HEK293 (cell line): Measurements from ENCODE around the gene ARHGAP10.

Source experiments
- BCL6B ChIP-seq: fragments of 450-650 bp; formaldehyde crosslinking; IDR thresholded peaks from 2 replicates; pipeline ENCODE4 v1.5.1; 2017; ENCODE audit warnings: missing biosample characterization, missing genetic modification characterization
- FEZF1 ChIP-seq: fragments of 450-650 bp; formaldehyde crosslinking; IDR thresholded peaks from 2 replicates; pipeline ENCODE4 v1.5.1; 2016; ENCODE audit warnings: missing biosample characterization, missing genetic modification characterization
- GLI2 ChIP-seq: fragments of 450-650 bp; formaldehyde crosslinking; IDR thresholded peaks from 2 replicates; pipeline ENCODE4; 2017; ENCODE audit warnings: missing biosample characterization, missing genetic modification characterization, low read depth, borderline replicate concordance
- GLI4 ChIP-seq: fragments of 450-650 bp; formaldehyde crosslinking; IDR thresholded peaks from 2 replicates; pipeline ENCODE4 v1.5.1; 2016; ENCODE audit warnings: missing biosample characterization, missing genetic modification characterization
- KLF1 ChIP-seq: fragments of 450-650 bp; formaldehyde crosslinking; IDR thresholded peaks from 2 replicates; pipeline ENCODE4 v1.5.1; 2016; ENCODE audit warnings: missing biosample characterization, missing genetic modification characterization
- KLF9 ChIP-seq: fragments of 450-650 bp; formaldehyde crosslinking; IDR thresholded peaks from 2 replicates; pipeline ENCODE4 v1.5.1; 2016; ENCODE audit warnings: missing biosample characterization, missing genetic modification characterization, low read depth
- SETDB1 ChIP-seq: IDR thresholded peaks from one replicate; pipeline ENCODE4 v1.6.1; 2017; ENCODE audit warnings: mild to moderate bottlenecking, low read length, moderate library complexity, mixed read lengths; ENCODE audit not compliant: insufficient read length
- SP7 ChIP-seq: fragments of 450-650 bp; formaldehyde crosslinking; IDR thresholded peaks from 2 replicates; pipeline ENCODE4 v1.5.1; 2016; ENCODE audit warnings: missing biosample characterization, missing genetic modification characterization
- ZBTB20 ChIP-seq: fragments of 450-650 bp; formaldehyde crosslinking; IDR thresholded peaks from 2 replicates; pipeline ENCODE4 v1.5.1; 2016; ENCODE audit warnings: missing biosample characterization, missing genetic modification characterization
- ZBTB48 ChIP-seq: fragments of 450-650 bp; formaldehyde crosslinking; IDR thresholded peaks from 2 replicates; pipeline ENCODE4 v1.5.1; 2016; ENCODE audit warnings: missing biosample characterization, missing genetic modification characterization
- ZFP37 ChIP-seq: fragments of 450-650 bp; formaldehyde crosslinking; IDR thresholded peaks from 2 replicates; pipeline ENCODE4 v1.5.1; 2016; ENCODE audit warnings: missing biosample characterization, missing genetic modification characterization
- ZNF121 ChIP-seq: fragments of 450-650 bp; formaldehyde crosslinking; IDR thresholded peaks from 2 replicates; pipeline ENCODE4 v1.5.1; 2016; ENCODE audit warnings: missing biosample characterization, missing genetic modification characterization
- ZNF274 ChIP-seq, 2 experiments: fragments of 200-500 bp in 1 of 2; fragments of 450-650 bp in 1 of 2; sonication (Bioruptor generic) in 1 of 2; formaldehyde crosslinking in 1 of 2; IDR thresholded peaks; 2 replicates each; pipeline versions ENCODE4 v1.5.1 to v1.6.1; 2014 to 2016; ENCODE audit warnings: borderline replicate concordance in 1 of 2, inconsistent platforms in 1 of 2, low read length in 1 of 2, missing biosample characterization in 1 of 2, missing genetic modification characterization in 1 of 2
- ZNF341 ChIP-seq: fragments of 450-650 bp; formaldehyde crosslinking; IDR thresholded peaks from 2 replicates; pipeline ENCODE4; 2016; ENCODE audit warnings: low read depth, missing biosample characterization, missing genetic modification characterization
- ZNF473 ChIP-seq: fragments of 450-650 bp; formaldehyde crosslinking; IDR thresholded peaks from 2 replicates; pipeline ENCODE4 v1.5.1; 2017; ENCODE audit warnings: missing biosample characterization, missing genetic modification characterization
- ZNF558 ChIP-seq: fragments of 450-650 bp; formaldehyde crosslinking; IDR thresholded peaks from 2 replicates; pipeline ENCODE4 v1.5.1; 2016; ENCODE audit warnings: missing biosample characterization, missing genetic modification characterization
- ZNF580 ChIP-seq: fragments of 450-650 bp; formaldehyde crosslinking; IDR thresholded peaks from 2 replicates; pipeline ENCODE4 v1.5.1; 2016; ENCODE audit warnings: missing biosample characterization, missing genetic modification characterization
- ZNF626 ChIP-seq: fragments of 450-650 bp; sonication (Bioruptor Pico); formaldehyde crosslinking; IDR thresholded peaks from 2 replicates; pipeline ENCODE4 v1.5.1; 2018; ENCODE audit warnings: missing biosample characterization, missing genetic modification characterization, inconsistent platforms
- ZNF629 ChIP-seq: fragments of 450-650 bp; formaldehyde crosslinking; IDR thresholded peaks from 2 replicates; pipeline ENCODE4 v1.5.1; 2017; ENCODE audit warnings: missing biosample characterization, missing genetic modification characterization
- ZNF692 ChIP-seq: fragments of 450-650 bp; formaldehyde crosslinking; IDR thresholded peaks from 2 replicates; pipeline ENCODE4 v1.5.1; 2016; ENCODE audit warnings: missing biosample characterization, missing genetic modification characterization
- ZNF76 ChIP-seq: fragments of 450-650 bp; formaldehyde crosslinking; IDR thresholded peaks from 2 replicates; pipeline ENCODE4; 2016; ENCODE audit warnings: low read depth, missing biosample characterization, missing genetic modification characterization, borderline replicate concordance
- ZXDB ChIP-seq: fragments of 450-650 bp; formaldehyde crosslinking; IDR thresholded peaks from 2 replicates; pipeline ENCODE4 v1.5.1; 2016; ENCODE audit warnings: missing biosample characterization, missing genetic modification characterization
- TF ChIP-seq, protein P1 (sequence below): fragments of 450-650 bp; formaldehyde crosslinking; conservative IDR thresholded peaks from 2 replicates; pipeline ENCODE4 v1.5.1; 2016; ENCODE audit warnings: low read depth, missing biosample characterization, missing genetic modification characterization

ARHGAP10 gene

DNA sequence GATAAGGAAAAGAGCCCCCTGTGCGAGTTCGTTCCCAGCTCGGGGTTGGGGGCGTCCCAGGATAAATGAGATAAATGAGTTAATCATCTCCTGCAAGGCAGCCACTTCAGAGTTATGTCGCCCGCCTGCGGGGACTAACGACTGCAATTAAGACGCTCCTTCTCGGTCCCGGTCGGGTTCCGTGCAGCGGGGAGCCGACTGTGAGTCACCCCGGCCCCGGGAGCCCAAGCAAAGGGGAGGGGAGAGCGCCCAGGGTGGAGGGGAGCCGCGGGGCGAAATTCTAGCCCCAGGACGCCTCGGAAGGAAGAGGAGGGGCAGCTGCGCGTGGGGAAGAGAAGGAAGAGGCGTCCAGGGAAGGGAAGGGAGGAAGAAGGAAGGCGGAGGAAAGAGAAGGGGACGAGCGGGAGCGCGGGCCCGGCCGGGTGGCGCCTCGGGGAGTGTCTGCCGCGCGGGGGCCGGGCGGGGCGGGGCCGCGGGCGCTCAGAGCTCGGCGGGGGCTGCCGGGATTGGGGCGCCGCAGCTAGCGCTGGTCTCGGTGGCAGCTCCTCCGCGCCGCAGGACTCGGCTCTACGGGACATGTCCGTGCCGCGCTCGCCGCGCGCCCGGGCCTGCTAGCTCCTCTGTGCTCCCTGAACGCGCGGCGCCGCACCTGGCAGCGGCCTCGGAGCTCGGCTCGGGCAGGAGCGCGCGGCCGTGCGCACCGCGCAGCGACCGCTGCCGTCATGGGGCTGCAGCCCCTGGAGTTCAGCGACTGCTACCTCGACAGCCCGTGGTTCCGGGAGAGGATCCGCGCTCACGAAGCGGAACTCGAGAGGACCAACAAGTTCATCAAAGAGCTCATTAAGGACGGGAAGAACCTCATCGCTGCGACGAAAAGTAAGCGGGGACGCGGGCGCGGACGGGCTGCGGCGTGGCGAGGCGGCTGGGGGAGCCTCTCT, at the start of gene ARHGAP10 (continued):
- TF ChIP-seq SP7 (tag by site-specific recombination) (peak; percentile 71), ZNF473 (tag by site-specific recombination) (no peak), ZBTB48 (tag by site-specific recombination) (peak; percentile 32; the same call in 1 of the 2 replicates), GLI4 (no peak), ZNF558 (no peak), ZNF626 (tag by site-specific recombination) (no peak), ZNF629 (tag by site-specific recombination) (peak; percentile 68), BCL6B (no peak), ZNF274 (IDR thresholded peaks at IDR 0.05; ENCODE audit: low read length) (no peak), ZNF274 (tag by site-specific recombination; IDR thresholded peaks at IDR 0.05; ENCODE audit: borderline replicate concordance) (no peak), ZNF121 (tag by site-specific recombination) (peak; percentile 64; the same call in 1 of the 2 replicates), GLI2 (tag by site-specific recombination) (no peak), KLF9 (peak; percentile 44; the same call in 1 of the 2 replicates), SETDB1 (no peak), KLF1 (tag by site-specific recombination) (peak; percentile 40; the same call in 1 of the 2 replicates), ZNF341 (0 out of 2 replicates have a peak, but pooled peaks have one; percentile 28), FEZF1 (no peak), ZNF580 (tag by site-specific recombination) (no peak), ZFP37 (tag by site-specific recombination) (peak; percentile 61; the same call in 1 of the 2 replicates), ZNF76 (tag by site-specific recombination) (peak; percentile 44; the same call in 1 of the 2 replicates), ZXDB (tag by site-specific recombination) (peak; percentile 50; the same call in 1 of the 2 replicates), ZBTB20 (tag by site-specific recombination) (peak; percentile 80), ZNF692 (tag by site-specific recombination) (peak; percentile 67)
- TF ChIP-seq, protein P1, sequence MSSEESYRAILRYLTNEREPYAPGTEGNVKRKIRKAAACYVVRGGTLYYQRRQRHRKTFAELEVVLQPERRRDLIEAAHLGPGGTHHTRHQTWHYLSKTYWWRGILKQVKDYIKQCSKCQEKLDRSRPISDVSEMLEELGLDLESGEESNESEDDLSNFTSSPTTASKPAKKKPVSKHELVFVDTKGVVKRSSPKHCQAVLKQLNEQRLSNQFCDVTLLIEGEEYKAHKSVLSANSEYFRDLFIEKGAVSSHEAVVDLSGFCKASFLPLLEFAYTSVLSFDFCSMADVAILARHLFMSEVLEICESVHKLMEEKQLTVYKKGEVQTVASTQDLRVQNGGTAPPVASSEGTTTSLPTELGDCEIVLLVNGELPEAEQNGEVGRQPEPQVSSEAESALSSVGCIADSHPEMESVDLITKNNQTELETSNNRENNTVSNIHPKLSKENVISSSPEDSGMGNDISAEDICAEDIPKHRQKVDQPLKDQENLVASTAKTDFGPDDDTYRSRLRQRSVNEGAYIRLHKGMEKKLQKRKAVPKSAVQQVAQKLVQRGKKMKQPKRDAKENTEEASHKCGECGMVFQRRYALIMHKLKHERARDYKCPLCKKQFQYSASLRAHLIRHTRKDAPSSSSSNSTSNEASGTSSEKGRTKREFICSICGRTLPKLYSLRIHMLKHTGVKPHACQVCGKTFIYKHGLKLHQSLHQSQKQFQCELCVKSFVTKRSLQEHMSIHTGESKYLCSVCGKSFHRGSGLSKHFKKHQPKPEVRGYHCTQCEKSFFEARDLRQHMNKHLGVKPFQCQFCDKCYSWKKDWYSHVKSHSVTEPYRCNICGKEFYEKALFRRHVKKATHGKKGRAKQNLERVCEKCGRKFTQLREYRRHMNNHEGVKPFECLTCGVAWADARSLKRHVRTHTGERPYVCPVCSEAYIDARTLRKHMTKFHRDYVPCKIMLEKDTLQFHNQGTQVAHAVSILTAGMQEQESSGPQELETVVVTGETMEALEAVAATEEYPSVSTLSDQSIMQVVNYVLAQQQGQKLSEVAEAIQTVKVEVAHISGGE (tag by site-specific recombination) = peak; percentile 90
